Heart left ventricle (tissue), 13 donors: ENCODE results near the gene SMIM12.

Experiments
- POLR2A ChIP-seq, 2 donors: fragments of 450-650 bp; IDR thresholded peaks; one replicate each; pipeline ENCODE4 v1.6.1; 2017; ENCODE audit warnings: antibody characterized with exemption in 2 of 2, mild to moderate bottlenecking in 2 of 2, moderate library complexity in 2 of 2
- TF ChIP-seq, protein P1 (sequence below), 12 donors: fragments of 200-600 bp; sonication (generic) in 4 of 12; IDR thresholded peaks; one replicate each; pipeline versions ENCODE4 v1.5.0 to v1.8.0; 2018 to 2022; ENCODE audit warnings: antibody characterized with exemption in 12 of 12, mild to moderate bottlenecking in 5 of 12
- donor health status: ischemic (EF 13 %, LVEDD 7.1; RV severe dilation, severe dysfunction).
- donor health status: DM: no; HTN: yes; CAD: no.
- donor health status: DM: no; HTN: no; CAD: no.
- donor health status: ischemic (EF 25% LVEDD 6.9; RV normal size, moderate dysfunction).
- donor health status: ischemic (EF 25% LVEDD 5.7; RV mildly dilated, moderate dysfunction).
- donor health status: ischemic (EF 35%, LVEDD 5.7; RV mildly dilated, moderate dysfunction).
- donor health status: nonischemic (EF 11% LVEDD 7.7; RV severe dilation, severe dysfunction).
- donor health status: DM: yes; HTN: yes; CAD: no.
- donor health status: PGD.
- donor health status: ischemic (EF 29% LVEDD 5.4; RV normal size, mild dysfunction).
- donor health status: nonischemic (EF 23%, LVEDD 6.1; RV moderate dilation, normal function).

DNA sequence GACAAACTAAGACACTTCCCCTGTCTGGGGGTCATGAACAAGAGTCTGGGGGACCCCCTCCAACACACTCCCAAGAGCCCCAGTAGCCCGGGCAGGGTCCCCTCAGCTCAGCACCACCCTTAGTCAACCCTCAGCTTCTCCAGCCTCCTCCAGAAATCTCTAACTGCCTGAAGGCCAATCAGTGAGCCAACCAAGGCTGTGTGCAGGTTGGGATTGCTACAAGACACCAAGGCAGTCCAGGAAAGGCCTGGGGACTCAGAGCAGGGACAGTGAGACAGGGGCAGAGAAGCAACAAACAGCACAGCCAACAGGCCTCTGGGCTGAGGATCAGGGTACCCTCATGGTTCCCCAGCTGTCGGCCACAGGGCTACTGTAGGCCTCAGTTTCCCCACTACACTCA is 13.3 kb downstream of the SMIM12 start:
- TF ChIP-seq, protein P1, sequence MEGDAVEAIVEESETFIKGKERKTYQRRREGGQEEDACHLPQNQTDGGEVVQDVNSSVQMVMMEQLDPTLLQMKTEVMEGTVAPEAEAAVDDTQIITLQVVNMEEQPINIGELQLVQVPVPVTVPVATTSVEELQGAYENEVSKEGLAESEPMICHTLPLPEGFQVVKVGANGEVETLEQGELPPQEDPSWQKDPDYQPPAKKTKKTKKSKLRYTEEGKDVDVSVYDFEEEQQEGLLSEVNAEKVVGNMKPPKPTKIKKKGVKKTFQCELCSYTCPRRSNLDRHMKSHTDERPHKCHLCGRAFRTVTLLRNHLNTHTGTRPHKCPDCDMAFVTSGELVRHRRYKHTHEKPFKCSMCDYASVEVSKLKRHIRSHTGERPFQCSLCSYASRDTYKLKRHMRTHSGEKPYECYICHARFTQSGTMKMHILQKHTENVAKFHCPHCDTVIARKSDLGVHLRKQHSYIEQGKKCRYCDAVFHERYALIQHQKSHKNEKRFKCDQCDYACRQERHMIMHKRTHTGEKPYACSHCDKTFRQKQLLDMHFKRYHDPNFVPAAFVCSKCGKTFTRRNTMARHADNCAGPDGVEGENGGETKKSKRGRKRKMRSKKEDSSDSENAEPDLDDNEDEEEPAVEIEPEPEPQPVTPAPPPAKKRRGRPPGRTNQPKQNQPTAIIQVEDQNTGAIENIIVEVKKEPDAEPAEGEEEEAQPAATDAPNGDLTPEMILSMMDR (IDR thresholded peaks at IDR 0.05) = no peak
- TF ChIP-seq POLR2A (IDR thresholded peaks at IDR 0.05) = no peak
